Stimulated activated CD8-positive, alpha-beta memory T cell treated with anti-CD3 and anti-CD28 coated beads, Interleukin-12 subunit alpha, Interleukin-12 subunit beta, amount 100 ng/mL, for 1 hour (primary cell): ENCODE data around the gene ALG3.
"Not testable (repeated sequence)": the region's sequence is repeated elsewhere in the genome, so short reads cannot be mapped to it uniquely, and the experiment has no call there.

Experiments used
- DNase-seq: peaks from one replicate; pipeline ENCODE4 v3.0.0-alpha.2; 2020; ENCODE audit warnings: low read depth

The ALG3 gene

DNA sequence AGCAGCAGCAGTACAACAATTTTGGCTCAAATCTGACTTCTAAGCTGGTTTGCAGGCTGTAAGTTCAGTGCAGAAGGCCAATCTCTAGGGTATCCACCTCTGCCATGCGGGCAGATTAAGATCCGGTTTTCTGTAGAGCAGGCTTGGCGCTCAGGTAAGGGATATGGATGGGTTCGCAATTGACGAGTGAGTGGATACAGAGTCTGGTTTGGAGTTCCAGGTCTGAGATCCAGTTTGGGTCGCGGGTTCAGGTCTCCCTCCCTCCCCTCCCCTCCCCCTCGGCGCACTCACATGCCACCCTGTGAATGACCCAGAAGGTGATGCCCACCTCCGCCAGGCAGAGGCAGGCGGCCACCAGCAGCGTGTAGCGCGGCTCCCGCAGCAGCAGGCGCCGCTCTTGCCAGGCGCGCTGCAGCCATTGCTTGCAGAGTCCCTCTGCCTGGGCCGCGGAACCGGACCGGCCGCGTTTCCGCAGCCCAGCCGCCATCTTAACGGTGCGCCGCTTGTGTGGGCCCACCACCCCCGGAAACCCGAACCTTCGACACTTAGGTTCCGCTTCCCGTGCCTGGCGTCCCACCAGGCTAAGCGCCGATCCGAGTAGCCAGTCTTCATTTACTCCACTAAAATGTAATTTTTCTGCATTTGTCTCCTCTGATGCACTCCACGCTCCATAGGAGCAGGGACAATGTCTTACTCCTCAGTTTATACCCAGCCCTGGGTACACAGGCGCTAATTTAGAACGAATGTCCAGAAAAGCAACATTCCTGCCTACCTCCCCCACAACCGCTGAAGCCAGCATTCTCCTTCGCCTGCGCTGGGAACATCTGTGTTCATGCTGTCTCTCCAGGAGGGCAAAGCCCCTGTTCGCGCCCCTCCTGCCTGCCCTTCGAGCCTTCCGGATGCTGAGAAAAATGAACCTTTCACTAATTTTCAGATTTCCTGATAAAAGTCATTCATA lies at the start of gene ALG3:
Gene ALG3, minus strand, starts transcription at position 509 of the 958 bp plus-strand sequence. Its CDS starts 22 bp downstream, at position 487.
- peak; percentile 77 for DNase-seq

DNA sequence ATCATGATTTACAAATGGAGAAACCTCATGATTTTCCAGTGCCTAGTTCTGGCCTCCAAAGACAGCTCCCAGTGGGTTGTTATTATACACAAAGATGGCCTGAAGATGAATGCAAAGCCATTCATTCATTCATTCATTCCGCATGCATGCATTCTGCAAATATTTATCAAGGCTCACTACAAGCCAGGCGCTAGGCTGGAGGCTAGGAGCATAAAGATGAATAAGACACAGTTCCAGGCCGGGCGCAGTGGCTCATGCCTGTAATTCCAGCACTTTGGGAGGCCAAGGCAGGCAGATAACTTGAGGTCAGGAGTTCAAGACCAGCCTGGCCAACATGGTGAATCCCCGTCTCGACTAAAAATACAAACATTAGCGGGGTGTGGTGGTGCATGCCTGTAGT lies 47.9 kb upstream of the ALG3 start:
- no peak for DNase-seq

DNA sequence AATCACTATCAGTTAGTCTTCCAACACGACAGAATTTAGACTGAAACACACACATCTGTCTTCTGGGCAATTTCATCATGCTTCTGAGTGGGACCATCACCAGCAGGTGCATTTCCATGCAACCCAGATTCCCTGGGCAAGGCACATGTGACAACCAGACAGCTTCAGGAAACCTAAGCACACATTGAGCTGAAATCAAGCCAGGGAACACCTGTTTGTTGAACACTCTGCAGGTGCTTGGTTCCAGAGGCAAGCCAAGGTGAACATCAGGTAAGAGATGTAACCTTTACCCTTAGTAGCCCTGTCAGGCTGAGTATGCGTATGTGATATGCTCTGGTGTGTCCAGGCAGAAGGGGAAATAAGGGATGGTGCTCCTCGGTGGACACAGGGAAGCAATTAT lies 47.0 kb upstream of the ALG3 start:
- DNase-seq, result no peak

DNA sequence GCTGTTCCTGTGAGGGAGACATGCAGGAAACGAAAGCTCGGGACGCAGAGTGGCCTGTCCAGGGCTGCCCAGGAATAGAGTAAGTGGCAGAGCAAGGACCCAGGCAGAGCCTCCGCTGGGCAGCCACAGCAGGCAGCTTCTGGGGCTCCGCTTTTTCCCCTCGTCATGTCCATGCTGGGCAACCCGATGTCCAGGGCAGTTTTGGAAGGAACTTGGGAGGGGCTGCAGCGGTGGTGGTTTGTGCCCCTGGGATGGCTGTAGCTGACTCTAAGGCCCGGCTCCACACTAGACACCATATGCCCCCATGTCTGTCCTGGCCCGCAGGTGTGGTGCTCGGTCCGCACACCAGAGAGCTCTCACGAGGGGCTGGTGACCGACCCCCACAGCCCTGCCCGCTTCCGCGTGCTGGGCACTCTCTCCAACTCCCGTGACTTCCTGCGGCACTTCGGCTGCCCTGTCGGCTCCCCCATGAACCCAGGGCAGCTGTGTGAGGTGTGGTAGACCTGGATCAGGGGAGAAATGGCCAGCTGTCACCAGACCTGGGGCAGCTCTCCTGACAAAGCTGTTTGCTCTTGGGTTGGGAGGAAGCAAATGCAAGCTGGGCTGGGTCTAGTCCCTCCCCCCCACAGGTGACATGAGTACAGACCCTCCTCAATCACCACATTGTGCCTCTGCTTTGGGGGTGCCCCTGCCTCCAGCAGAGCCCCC lies 43.1 kb upstream of the ALG3 start:
- DNase-seq, result no peak

DNA sequence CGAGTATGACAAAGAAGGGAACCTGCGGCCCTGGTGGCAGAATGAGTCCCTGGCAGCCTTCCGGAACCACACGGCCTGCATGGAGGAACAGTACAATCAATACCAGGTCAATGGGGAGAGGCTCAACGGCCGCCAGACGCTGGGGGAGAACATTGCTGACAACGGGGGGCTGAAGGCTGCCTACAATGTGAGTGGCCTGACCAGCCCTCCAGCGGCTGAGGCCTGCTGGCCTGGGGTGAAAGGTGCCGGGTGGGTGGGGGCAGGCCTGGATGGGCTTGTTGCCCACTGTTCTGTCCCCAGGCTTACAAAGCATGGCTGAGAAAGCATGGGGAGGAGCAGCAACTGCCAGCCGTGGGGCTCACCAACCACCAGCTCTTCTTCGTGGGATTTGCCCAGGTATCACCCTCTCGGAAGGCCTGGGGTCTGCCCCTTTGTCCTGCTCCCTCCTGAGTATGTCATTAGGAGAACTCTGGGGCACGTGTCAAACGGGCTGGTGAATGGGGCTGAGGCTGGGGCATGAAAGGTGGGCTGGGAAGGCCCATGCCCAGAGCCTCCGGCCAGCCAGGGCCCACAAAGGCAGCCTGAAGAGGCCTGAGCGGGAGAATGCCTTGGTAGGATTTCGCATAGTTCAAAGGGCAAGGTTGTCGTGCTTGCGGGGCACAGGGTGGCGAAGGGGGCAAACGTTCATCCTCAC lies 42.4 kb upstream of the ALG3 start:
- no peak for DNase-seq

DNA sequence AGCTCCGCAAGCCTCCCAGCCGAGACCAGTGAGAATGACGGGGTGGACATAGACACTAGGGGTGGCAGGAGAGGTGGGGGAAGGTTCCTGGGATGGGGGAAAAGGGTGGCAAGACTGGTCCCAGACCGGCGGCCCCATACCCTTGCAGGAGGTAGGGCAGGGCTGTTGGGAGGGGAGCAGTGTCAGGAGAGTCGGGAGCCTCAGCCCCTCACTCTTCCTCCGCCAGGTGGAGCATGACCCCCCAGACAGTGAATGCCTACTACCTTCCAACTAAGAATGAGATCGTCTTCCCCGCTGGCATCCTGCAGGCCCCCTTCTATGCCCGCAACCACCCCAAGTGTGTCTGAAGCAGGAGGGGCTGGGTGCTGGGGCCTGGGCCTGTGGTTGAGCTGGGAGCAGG lies 41.6 kb upstream of the ALG3 start:
- DNase-seq, result no peak

DNA sequence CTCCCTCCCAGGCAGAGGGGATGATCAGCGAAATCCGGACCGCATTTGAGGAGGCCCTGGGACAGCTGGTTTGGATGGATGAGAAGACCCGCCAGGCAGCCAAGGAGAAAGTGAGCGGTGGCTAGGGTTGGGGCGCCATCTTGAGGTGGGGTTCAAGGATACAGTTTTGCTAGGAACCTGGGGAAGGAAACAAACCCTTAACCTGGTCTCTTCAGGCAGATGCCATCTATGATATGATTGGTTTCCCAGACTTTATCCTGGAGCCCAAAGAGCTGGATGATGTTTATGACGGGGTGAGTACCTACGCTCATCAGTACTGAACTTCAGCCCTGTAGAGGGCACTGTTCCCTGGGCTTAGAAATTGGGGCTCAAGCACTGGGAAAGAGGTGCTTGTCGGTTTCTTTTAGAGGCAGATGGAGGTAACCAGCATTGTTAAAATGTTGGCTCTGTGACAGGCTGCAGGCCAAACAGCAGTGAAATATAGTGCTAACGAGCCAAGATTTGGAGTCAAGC lies 40.7 kb upstream of the ALG3 start:
- peak; percentile 33 for DNase-seq

DNA sequence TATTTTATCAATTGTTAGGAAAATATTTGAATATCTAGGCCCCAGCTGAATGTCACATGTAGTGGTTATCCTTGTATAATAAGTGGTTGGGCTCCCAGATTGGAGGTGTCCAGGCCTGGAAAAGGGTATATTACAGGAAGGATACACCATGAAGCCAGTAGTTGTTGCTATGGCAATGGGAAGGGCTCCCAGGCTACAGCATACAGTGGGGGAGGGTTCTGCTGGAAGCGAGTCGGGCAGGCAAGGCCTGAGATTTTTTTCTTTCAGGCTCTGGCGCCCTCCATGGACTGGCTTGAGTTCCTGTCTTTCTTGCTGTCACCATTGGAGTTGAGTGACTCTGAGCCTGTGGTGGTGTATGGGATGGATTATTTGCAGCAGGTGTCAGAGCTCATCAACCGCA lies 35.9 kb upstream of the ALG3 start:
- DNase-seq, result no peak

DNA sequence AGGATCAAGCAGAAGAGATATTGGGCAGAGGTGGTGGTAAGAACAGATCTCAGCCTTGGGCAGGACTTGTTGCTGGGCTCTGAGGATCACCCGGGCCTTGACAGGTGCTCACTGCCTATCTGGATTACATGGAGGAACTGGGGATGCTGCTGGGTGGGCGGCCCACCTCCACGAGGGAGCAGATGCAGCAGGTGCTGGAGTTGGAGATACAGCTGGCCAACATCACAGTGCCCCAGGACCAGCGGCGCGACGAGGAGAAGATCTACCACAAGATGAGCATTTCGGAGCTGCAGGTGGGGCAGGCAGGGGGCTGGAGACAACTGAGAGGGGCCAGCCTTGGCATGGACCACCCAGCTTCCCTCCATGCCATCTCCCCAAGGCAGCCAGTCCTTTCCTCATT lies 34.9 kb upstream of the ALG3 start:
- DNase-seq, result no peak

DNA sequence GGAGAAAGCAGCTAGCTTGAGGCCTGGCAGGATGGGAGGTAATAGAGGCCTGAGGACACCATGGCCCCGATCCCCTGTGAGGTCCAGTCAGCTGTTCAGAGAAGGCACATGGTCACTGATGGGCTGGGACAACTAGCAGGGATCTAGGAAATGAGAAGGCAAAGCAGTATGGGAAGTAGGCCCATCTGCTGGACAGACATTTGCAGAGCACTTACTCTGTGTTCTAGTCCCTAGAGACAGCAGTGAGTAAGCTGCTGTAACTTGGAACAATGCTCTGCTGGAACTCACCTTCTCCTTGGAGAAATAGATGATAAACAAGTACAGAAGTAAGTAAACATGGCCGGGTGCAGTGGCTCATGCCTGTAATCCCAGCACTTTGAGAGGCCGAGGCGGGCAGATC lies 34.2 kb upstream of the ALG3 start:
- no peak for DNase-seq

DNA sequence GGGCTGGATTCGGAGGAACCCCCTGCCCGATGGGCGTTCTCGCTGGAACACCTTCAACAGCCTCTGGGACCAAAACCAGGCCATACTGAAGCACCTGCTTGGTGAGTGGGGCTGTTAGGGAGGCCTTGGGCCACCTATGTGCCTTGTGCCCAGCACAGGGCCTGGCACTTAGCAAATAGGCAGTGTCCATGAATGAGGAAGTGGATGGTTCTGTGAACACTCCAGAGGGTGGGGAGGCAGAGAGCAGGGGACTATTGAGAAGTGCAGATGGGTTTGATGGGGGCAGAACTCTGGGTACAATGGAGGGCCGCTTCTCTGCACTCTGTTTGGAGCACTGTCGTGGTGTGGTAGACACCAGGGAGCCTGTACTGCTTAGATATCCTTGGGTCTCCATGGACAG lies 28.6 kb upstream of the ALG3 start:
- DNase-seq, result no peak

DNA sequence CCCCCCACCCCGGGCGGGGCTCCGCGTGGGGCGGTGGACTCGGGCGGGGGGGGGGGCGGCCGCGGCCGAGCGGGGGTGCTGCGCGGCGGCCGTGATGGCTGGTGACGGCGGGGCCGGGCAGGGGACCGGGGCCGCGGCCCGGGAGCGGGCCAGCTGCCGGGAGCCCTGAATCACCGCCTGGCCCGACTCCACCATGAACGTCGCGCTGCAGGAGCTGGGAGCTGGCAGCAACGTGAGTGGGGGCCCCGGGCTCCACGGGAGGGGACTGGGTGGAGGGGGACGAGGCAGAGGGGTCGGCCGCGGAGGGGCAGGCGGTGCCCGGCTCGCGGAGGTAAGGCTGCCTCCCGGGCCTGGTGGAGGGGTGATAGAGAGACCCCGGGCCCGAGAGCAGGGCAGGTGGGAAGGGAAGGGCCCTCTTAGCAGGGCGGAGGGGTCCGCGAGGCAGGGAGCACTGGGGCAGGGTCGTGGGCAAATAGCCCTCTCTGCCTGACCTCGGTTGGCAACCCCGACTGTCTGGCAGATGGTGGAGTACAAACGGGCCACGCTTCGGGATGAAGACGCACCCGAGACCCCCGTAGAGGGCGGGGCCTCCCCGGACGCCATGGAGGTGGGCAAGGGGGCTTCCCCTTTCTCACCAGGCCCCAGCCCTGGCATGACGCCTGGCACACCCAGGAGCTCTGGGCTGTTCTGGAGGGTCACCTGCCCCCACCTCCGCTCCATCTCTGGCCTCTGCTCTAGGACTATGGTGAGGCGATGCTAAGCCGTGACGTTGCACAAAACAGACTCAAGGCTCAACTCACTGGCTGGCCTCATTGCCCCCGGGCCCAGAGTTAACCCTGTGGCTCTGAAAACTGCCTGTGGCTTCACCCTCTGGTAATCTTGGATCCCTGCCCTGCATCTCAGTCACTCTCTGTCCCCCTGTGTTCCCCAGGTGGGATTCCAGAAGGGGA lies 27.5 kb upstream of the ALG3 start, which contains the start of gene ECE2:
Gene ECE2, plus strand, starts transcription at position 62 of the 950 bp plus-strand sequence. Its CDS starts 132 bp downstream, at position 194.
- no peak for DNase-seq

DNA sequence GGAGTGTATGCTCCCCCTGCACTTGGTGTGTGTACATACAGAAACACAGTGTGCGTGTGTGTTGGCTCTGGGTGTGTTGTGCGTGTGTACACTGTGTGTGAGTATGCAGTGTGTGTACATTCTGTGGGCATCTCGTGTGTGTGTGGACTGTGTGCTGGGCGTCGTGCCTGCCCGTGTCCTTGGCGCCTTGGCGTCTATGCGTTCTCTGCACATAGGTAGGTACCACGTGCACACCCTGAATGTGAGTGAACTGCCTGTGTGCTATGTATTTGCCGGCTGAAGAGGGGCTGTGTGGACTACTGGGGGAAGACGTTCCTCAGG lies 26.6 kb upstream of the ALG3 start:
- no peak for DNase-seq

DNA sequence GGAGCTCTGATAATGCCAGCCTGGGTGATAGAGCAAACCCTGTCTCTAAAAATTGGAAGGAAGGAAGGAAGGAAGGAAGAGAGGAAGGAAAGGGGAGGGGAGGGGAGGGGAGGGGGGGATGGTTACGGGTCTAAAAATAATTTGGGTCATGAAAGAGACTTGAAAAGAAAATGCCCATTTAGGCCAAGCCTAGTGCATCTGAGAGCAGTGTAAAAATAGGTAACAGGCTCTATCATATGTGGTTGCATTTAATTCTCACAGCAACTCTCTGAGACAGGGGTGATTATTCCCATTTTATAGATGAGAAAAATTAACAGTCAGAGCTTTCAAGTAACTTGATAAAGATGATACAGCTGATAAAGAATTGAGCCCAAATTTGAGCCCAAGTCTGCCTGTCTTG lies 23.5 kb upstream of the ALG3 start:
- no peak for DNase-seq

DNA sequence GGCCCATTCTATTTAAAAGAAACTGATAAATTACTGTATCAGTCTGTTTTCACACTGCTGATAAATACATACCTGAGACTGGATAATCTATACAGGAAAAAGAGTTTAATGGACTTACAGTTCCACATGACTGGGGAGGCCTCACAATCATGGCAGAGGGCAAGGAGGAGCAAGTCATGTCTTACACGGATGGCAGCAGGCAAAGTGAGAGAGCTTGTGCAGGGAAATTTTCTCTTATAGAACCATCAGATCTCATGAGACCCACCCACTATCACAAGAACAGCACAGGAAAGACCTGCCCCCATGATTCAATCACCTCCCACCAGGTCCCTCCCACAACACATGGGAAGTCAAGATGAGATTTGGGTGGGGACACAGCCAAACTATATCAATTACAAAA lies 18.5 kb upstream of the ALG3 start:
- not testable (repeated sequence) for DNase-seq

DNA sequence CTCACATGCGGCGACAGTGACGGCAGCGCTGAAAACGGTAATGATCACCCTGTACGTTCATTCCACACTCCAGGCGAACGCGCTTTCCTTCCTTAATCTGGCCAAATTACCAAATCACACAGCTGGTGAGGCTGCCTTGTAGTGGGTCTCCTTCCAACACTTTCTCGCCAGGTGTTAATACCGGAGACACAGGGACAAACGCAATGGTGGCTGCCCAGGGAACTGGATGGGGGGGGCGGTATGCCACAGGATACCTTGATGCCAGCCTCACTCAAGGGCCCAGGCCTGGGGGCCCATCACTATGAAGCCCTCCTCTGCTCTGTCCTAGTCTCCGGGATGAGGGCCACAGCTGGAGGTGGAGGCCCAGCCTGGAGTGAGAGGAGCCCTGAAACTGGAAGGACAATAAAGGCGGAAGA lies 14.0 kb upstream of the ALG3 start:
- no peak for DNase-seq

DNA sequence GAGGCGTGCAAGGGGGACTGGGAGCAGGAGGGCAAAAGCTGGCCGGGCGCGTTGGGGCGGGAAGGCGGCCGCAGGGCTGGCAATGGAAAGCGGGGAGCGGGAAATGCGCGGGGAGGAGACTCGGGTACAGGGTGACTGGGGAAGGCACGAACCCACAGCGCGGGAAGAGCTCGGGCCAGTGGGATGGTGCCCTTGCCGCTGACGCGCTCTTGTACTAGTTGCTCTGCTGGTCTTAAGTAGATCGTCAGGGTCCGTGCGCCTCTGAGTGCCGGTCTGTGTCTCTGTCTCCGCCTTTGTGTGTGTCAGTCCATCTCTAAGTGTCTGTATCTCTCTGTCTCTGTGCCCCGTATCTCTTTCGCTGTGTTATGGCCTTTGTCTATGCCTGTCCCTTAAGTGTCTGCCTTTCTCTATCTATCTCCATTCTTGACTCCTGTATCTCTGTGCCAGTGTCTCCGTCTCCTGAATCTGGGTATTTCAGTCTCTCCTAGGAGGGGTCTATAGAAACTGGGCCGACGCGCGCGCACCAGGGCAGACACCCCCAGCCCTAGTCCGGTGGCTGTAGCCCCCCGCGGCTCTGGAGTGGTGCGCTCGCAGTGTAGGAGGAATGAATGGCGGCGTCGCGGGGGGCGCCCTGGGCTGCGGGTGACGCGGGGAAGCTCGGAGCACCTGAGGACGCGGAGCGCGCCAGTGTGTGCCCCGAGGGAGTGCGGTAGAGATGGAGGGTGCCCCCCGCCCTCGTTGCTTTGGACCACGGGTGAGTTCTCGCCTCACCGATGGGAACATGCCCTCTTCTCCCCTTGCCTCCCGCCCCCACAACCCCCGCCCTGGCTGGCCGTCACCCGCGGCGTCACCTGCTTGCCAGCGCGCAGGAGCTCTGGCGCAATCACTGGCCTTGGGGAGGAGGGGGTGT lies 13.3 kb upstream of the ALG3 start:
- no peak for DNase-seq

DNA sequence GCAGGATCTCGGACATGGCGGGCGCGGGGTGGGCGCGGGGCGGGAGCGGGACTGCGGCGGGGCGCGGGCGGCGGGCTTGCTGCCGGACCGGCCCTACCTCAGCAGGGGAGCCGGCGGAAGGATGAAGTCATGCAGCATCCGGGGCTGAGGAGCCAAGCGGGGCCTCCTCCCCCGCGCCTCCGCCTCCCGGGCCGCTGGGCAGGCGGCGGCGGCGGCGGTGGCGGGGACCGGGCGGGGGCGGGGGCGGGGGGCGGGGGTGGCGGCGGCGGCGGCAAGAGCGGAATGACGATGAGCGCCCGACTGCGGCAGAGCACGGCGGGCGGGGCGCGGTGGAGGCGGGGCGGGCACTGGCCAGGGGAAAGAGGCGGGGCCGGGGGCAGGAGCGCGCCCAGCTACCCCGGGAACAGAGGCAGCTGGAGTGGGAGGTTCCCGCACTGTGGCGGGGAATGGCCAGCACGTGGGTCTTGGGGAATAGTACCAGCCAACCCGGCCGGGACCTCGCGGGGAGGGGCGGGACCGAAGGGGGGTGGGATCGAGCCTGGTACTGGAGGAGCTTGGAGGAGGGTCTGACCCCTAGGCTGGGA lies 12.6 kb upstream of the ALG3 start, which contains the start of gene CAMK2N2:
Gene CAMK2N2, minus strand, starts transcription at position 284 of the 584 bp plus-strand sequence. Its CDS starts 268 bp downstream, at position 16.
- peak; percentile 30 for DNase-seq

DNA sequence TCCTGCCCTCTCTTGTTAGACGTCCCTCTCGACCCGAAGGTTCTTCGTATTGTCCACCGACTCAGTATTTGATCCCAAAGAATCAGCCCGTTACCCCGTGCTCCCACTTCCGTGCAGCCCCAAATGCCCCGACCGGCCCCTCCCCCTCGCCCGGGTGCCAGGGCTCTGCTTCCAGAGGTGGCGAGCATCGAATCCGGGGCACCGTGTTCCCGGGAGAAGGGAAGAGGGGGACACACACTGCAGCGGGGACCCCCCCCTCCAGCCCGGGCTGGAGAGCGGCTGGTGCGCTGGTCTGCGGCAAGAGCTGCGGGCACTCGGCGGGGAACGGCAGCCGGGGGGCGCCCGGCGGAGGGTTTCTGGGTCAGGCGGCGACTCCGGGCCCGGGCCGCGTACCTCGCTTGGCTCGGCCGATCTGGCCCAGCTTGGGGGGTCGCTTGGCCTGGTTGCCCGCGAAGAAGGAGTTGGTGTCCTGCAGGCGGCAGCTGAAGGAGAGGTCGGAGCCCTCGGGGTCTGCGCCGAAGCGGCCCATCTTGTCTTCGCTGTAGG lies 12.0 kb upstream of the ALG3 start:
- DNase-seq, result no peak
